ENCODE results near the gene SMAD7.

The SMAD7 gene

GRCh38 chr18:48950536-48951447 is at the start of gene SMAD7:
Gene SMAD7 (minus strand): TSS chr18:48950965. CDS start chr18:48950424, 541 bp downstream.
- peak; percentile 41 for DNase-seq (ENCODE audit: low spot score)

GRCh38 chr18:48999569-48999968 is 48.8 kb upstream of the SMAD7 start:
- no peak for DNase-seq (ENCODE audit: low spot score)

GRCh38 chr18:48997985-48998831 is 47.4 kb upstream of the SMAD7 start:
- DNase-seq (ENCODE audit: low spot score) = peak; percentile 99

GRCh38 chr18:48997681-48997984 is 46.9 kb upstream of the SMAD7 start:
- no peak for DNase-seq (ENCODE audit: low spot score)

- peak; percentile 90 for DNase-seq (ENCODE audit: low spot score)
Observed at GRCh38 chr18:48996901-48997463, 46.2 kb upstream of the SMAD7 start.

GRCh38 chr18:48996041-48996440 is 45.3 kb upstream of the SMAD7 start:
- no peak for DNase-seq (ENCODE audit: low spot score)

- no peak for DNase-seq (ENCODE audit: low spot score)
Observed at GRCh38 chr18:48994926-48995835, 44.4 kb upstream of the SMAD7 start.

- DNase-seq (ENCODE audit: low spot score) = peak; percentile 89
Observed at GRCh38 chr18:48994044-48994651, 43.4 kb upstream of the SMAD7 start.

- peak; percentile 66 for DNase-seq (ENCODE audit: low spot score)
Observed at GRCh38 chr18:48993586-48993985, 42.8 kb upstream of the SMAD7 start.

GRCh38 chr18:48992791-48993555 is 42.2 kb upstream of the SMAD7 start:
- peak; percentile 46 for DNase-seq (ENCODE audit: low spot score)

- DNase-seq (ENCODE audit: low spot score) = no peak
Observed at GRCh38 chr18:48992133-48992532, 41.4 kb upstream of the SMAD7 start.

GRCh38 chr18:48991676-48992075 is 40.9 kb upstream of the SMAD7 start:
- DNase-seq (ENCODE audit: low spot score) = peak; percentile 19

GRCh38 chr18:48991319-48991660 is 40.5 kb upstream of the SMAD7 start:
- no peak for DNase-seq (ENCODE audit: low spot score)

GRCh38 chr18:48990481-48991318 is 39.9 kb upstream of the SMAD7 start:
- peak; percentile 81 for DNase-seq (ENCODE audit: low spot score)

- DNase-seq (ENCODE audit: low spot score) = peak; percentile 71
Observed at GRCh38 chr18:48989304-48990303, 38.8 kb upstream of the SMAD7 start.

GRCh38 chr18:48988508-48989303 is 37.9 kb upstream of the SMAD7 start:
- DNase-seq (ENCODE audit: low spot score) = no peak

GRCh38 chr18:48987821-48988220 is 37.1 kb upstream of the SMAD7 start:
- DNase-seq (ENCODE audit: low spot score) = no peak
